Thymus (tissue), 11 donors: ENCODE results near the gene TNS3. TPM values are rescaled to one million over a fixed set of nuclear protein-coding genes. Genes with fewer than 3 reads are reported as not detected.
"Not testable (repeated sequence)": the region's sequence is repeated elsewhere in the genome, so short reads cannot be mapped to it uniquely, and the experiment has no call there.

Experiments used
- DNase-seq, 9 donors: peaks; one replicate each; pipeline ENCODE4 v3.0.0-alpha.2; 2013; ENCODE audit warnings: low spot score in 9 of 9, low read depth in 6 of 9, missing footprints in 1 of 9
- H3K27ac ChIP-seq, 2 donors: one replicate each; pipeline ENCODE4 v1.5.1; 2013; ENCODE audit warnings: control low read depth in 1 of 2, low read depth in 1 of 2, low read length in 1 of 2, mild to moderate bottlenecking in 1 of 2, moderate library complexity in 1 of 2
- H3K27me3 ChIP-seq, 2 donors: one replicate each; pipeline ENCODE4 v1.5.1; 2013; ENCODE audit warnings: low read length in 1 of 2; ENCODE audit not compliant: control insufficient read depth in 2 of 2, insufficient read depth in 1 of 2
- H3K36me3 ChIP-seq, 2 donors: one replicate each; pipeline ENCODE4 v1.5.1; 2013; ENCODE audit warnings: low read length in 1 of 2, mild to moderate bottlenecking in 1 of 2, moderate library complexity in 1 of 2; ENCODE audit not compliant: control insufficient read depth in 2 of 2, insufficient read depth in 2 of 2
- H3K4me1 ChIP-seq, 2 donors: one replicate each; pipeline ENCODE4 v1.5.1; 2013; ENCODE audit warnings: low read length in 2 of 2; ENCODE audit not compliant: control insufficient read depth in 2 of 2, insufficient read depth in 2 of 2
- H3K4me3 ChIP-seq, 2 donors: one replicate each; pipeline ENCODE4 v1.5.1; 2013; ENCODE audit warnings: low read length in 2 of 2, control low read depth in 1 of 2, mild to moderate bottlenecking in 1 of 2
- H3K9me3 ChIP-seq, 2 donors: one replicate each; pipeline ENCODE4 v1.5.1; 2013; ENCODE audit warnings: low read length in 1 of 2, mild to moderate bottlenecking in 1 of 2; ENCODE audit not compliant: control insufficient read depth in 2 of 2, insufficient read depth in 1 of 2
- WGBS: extraction: QIAGEN DNeasy Blood & Tissue Kit; methylation state at CpG from one replicate; pipeline ENCODE4 v1.1.7; 2013; 5-methylcytosine and 5-hydroxymethylcytosine counted together
- polyA plus RNA-seq: library from polyadenylated mRNA; stranded (reverse); fragments of 200-250 nt; gene quantifications from one replicate; pipeline ENCODE4 v1.2.3, GENCODE V29; 2013
- total RNA-seq: library from RNA; stranded (reverse); fragments of 120-200 nt; gene quantifications from one replicate; pipeline ENCODE4 v1.2.4, GENCODE V29; 2013
- donor health status: healthy.

TNS3 gene
- total and polyA plus RNA-seq, 2 donors, result 5.9 to 6.2 TPM

DNA sequence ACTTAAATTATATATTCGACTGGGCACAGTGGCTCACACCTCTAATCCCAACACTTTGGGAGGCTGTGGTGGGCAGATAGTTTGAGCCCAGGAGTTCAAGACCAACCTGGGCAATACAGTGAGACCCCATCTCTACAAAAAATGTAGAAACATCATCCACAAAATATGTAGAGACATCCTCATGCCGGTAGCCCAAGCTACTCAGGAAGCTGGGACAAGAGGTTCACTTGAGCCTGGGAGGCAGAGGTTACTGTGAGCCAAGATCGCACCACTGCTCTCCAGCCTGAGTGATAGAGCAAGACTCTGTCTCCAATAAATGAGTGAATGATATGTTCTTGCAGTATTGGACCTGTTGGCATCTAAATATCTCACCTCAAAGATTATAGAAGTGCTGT is 22.6 kb upstream of the TNS3 start:
- Histone ChIP-seq H3K4me3 (no peak overlapping the region), H3K27ac (no peak overlapping the region), H3K27me3 (no peaks in the 10 kb centered on the region), H3K9me3 (no peaks in the 10 kb centered on the region), H3K4me1 (peaks cover 0 to 9% of the 10 kb centered on the region in 2 donors), H3K36me3 (no peaks in the 10 kb centered on the region)
- DNase-seq, result no peak
- WGBS, result 92% methylated on average over 3 of the region's 3 CpGs

DNA sequence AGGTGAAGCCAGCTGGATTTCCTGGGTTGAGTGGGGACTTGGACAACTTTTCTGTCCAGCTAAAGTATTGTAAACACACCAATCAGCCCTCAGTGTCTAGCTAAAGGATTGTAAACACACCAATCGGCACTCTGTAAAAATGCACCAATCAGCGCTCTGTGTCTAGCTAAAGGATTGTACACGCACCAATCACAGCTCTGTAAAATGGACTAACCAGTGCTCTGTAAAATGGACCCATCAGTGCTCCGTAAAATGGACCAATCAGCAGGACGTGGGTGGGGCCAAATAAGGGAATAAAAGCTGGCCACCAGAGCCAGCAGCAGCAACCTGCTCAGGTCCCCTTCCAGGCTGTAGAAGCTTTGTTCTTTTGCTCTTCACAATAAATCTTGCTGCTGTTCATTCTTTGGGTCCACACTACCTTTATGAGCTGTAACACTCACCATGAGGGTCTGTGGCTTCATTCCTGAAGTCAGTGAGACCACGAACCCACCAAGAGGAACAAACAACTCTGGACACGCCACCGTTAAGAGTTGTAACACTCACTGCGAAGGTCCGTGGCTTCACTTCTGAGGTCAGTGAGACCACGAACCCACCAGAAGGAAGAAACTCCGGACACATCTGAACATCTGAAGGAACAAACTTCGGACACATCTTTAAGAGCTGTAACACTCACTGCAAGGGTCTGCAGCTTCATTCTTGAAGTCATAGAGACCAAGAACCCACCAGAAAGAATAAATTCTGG is 21.8 kb upstream of the TNS3 start:
- WGBS, result 65% methylated on average over 13 of the region's 13 CpGs
- not testable (repeated sequence) for DNase-seq, H3K4me3 ChIP-seq, H3K9me3 ChIP-seq, H3K4me1 ChIP-seq, H3K36me3 ChIP-seq, H3K27ac ChIP-seq, H3K27me3 ChIP-seq

DNA sequence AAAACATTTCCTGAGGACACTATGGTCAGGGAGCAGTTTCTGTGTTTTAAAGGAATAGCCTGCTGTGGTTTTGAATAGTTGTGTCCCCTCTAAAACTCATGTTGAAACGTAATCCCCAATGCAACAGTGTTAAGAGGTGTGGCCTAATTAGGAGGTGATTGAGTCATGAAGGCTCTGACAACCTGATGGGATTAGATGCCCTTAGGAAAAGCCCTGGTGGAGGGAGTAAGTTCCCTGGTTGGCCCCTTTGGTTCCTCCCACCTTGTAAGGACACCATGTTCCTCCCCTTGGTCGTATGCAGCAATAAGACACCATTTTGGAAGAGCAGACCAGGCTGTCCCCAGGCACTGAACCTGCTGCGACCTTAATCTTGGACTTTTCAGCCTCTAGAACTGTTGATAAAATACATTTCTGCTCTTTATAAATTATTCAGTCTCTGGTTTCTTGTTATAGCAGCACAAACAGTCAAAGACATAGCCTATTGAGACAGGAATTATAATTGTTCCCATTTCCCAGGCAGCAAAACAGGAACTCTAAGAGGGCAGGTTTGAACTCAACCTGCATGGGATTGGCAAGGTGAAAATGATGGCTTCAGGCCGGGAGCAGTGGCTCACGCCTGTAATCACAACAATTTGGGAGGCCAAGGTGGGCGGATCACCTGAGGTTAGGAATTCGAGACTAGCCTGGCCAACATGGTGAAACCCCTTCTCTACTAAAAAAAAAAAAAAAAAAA is 20.5 kb upstream of the TNS3 start:
- Histone ChIP-seq H3K9me3 (peaks cover under 1 to 10% of the 10 kb centered on the region in 2 donors), H3K4me3 (no peak overlapping the region), H3K27ac (no peak overlapping the region), H3K36me3 (no peaks in the 10 kb centered on the region), H3K4me1 (peaks cover 0 to 9% of the 10 kb centered on the region in 2 donors), H3K27me3 (no peaks in the 10 kb centered on the region)
- 95% methylated on average over 7 of the region's 7 CpGs for WGBS
- DNase-seq, result no peak

DNA sequence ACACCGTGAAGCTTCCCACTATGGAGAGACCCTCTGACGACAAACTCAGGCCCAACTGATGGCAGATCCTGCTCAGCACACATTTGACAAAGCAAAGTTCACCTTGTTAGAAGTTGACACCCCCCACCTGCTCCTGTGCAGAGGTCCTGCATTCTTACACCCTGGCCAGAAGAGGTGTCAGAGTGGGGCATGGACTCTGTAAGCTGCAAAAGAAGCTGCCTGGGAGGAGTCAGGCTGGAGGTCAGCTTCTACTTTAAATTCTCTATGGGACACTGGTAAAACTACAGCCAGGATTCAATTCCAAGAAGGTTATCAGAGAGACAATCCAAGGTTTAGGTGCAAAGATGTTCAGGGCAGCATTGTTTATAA is 20.0 kb upstream of the TNS3 start:
- Histone ChIP-seq H3K36me3 (no peaks in the 10 kb centered on the region), H3K4me3 (no peak overlapping the region), H3K27me3 (no peaks in the 10 kb centered on the region), H3K4me1 (peaks cover 0 to 9% of the 10 kb centered on the region in 2 donors), H3K27ac (no peak overlapping the region), H3K9me3 (peaks cover 2 to 16% of the 10 kb centered on the region in 2 donors)
- DNase-seq, result no peak
- WGBS, result 86% methylated on average over 2 of the region's 2 CpGs

GRCh38 chr7:47601119-47601880 is 19.4 kb upstream of the TNS3 start:
- Histone ChIP-seq H3K27ac (no peak overlapping the region), H3K9me3 (peaks cover 5 to 22% of the 10 kb centered on the region in 2 donors), H3K27me3 (no peaks in the 10 kb centered on the region), H3K36me3 (no peaks in the 10 kb centered on the region), H3K4me1 (peaks cover 0 to 9% of the 10 kb centered on the region in 2 donors), H3K4me3 (no peak overlapping the region)
- no peak for DNase-seq
- 61% methylated on average over 4 of the region's 4 CpGs for WGBS

- Histone ChIP-seq H3K27ac (no peak overlapping the region), H3K4me1 (peaks cover 0 to 9% of the 10 kb centered on the region in 2 donors), H3K36me3 (no peaks in the 10 kb centered on the region), H3K4me3 (no peak overlapping the region), H3K9me3 (peaks cover 5 to 29% of the 10 kb centered on the region in 2 donors), H3K27me3 (no peaks in the 10 kb centered on the region)
- no peak for DNase-seq
- 67% methylated on average over 15 of the region's 15 CpGs for WGBS
Observed at GRCh38 chr7:47600199-47601118, 18.5 kb upstream of the TNS3 start.

- no peaks in the 10 kb centered on the region for H3K27me3 ChIP-seq
- H3K9me3 ChIP-seq, result peaks cover 5 to 29% of the 10 kb centered on the region in 2 donors
- 97% methylated on average over 5 of the region's 5 CpGs for WGBS
- no peak overlapping the region for H3K4me3 ChIP-seq
- no peaks in the 10 kb centered on the region for H3K36me3 ChIP-seq
- H3K27ac ChIP-seq, result no peak overlapping the region
- no peak for DNase-seq
- peaks cover 0 to 9% of the 10 kb centered on the region in 2 donors for H3K4me1 ChIP-seq
Observed at GRCh38 chr7:47597379-47597778, 15.5 kb upstream of the TNS3 start.

DNA sequence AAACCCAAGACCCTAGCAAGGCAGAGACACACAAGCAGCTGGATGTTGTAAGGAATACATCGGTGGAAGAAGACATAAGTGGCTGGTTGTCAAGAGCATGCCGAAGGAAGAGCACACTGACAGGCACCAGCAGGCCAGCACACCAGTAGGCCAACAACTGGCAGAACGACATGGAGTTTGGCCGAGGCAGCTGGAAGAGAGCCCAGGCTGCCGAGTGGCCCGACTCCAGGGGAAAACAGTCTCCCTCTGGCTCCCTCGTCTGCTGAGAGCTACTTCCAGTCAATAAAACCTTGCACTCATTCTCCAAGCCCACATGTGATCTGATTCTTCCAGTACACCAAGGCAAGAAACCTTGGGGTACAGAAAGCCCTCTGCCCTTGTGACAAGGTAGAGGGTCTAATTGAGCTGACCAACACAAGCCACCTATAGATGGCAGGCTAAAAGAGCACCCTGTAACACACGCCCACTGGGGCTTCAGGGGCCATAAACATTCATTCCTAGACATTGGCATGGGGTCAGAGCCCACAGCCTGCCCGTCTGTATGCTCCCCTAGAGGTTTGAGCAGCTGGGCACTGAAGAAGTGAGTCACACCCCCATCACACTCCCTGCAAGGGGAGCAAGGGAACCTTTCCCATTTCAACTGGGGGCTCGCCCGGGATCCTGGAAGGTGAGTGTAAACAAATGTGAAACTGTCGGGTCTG is 14.7 kb upstream of the TNS3 start:
- Histone ChIP-seq H3K4me1 (peaks cover 0 to 6% of the 10 kb centered on the region in 2 donors), H3K4me3 (no peak overlapping the region), H3K36me3 (no peaks in the 10 kb centered on the region), H3K9me3 (peaks cover 5 to 29% of the 10 kb centered on the region in 2 donors), H3K27me3 (no peaks in the 10 kb centered on the region), H3K27ac (no peak overlapping the region)
- WGBS, result 94% methylated on average over 12 of the region's 12 CpGs
- no peak for DNase-seq
